ENCODE data around the gene STUB1. TPM values are rescaled to one million over a fixed set of nuclear protein-coding genes. Genes with fewer than 3 reads are reported as not detected.

Gene STUB1
- total and polyA plus RNA-seq, 2 experiments from 2014 or later: 91.7 to 108 TPM

GRCh38 chr16:662597-662996 lies 17.6 kb upstream of the STUB1 start:
- Histone ChIP-seq H3F3A (replicated peaks; ENCODE audit: low read depth) (0 out of 2 replicates have a peak, but pooled peaks cover 4% of the 10 kb centered on the region), H4K20me1 (replicated peaks; ENCODE audit: insufficient read depth) (no peaks in the 10 kb centered on the region), H3K36me3 (ENCODE audit: insufficient read depth) (no peaks in the 10 kb centered on the region), H3K9me2 (ENCODE audit: insufficient read depth) (no peaks in the 10 kb centered on the region), H3K27me3 (ENCODE audit: insufficient read depth) (no peaks in the 10 kb centered on the region), H3K4me2 (no peak overlapping the region), H3K27ac (ENCODE audit: low read depth) (no peak overlapping the region), H2AFZ (no peak overlapping the region), H3K4me1 (ENCODE audit: insufficient read depth) (no peaks in the 10 kb centered on the region), H3K4me3 (no peak overlapping the region), H3K79me2 (replicated peaks; ENCODE audit: insufficient read depth) (no peaks in the 10 kb centered on the region)
- DNase-seq (ENCODE audit: low spot score) (no peak), ATAC-seq (no peak)
- no peaks in the 10 kb centered on the region for H3K4me1 Mint-ChIP-seq
- no peak overlapping the region for H3K4me3 Mint-ChIP-seq
- peaks cover 8% of the 10 kb centered on the region; the same call in 1 of the 3 replicates for H3K36me3 Mint-ChIP-seq (ENCODE audit: low read depth)
- TF ChIP-seq ETS1 (IDR thresholded peaks at IDR 0.05) (no peak), EZH2phosphoT487 (IDR thresholded peaks at IDR 0.05; ENCODE audit: unreplicated experiment) (no peak)
- H3K9me3 Mint-ChIP-seq: no peaks in the 10 kb centered on the region; the same call in 2 of the 3 replicates
- no peak overlapping the region for H3K27ac Mint-ChIP-seq
- peaks cover 4% of the 10 kb centered on the region for H3K27me3 Mint-ChIP-seq (ENCODE audit: insufficient read depth, low read depth, poor library complexity)

DNA sequence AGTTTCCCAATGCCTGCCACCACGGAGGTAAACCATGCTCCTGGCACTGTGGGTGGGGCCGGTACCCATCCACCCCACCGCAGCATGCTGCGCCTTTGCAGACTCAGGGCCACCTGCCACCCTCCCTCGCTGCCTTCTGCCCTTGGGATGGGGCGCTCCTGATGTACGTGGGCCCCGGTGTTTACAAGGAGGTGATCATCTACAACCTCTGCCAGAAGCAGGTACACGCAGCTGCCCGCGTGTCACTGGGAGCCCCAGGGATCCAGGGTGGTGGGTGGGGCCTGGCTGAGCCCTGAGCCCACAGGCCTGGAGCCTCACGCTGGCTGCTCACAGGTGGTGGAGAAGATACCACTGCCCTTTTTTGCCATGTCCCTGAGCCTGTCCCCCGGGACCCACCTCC lies 13.6 kb upstream of the STUB1 start:
- ATAC-seq (no peak), DNase-seq (ENCODE audit: low spot score) (no peak)
- Histone ChIP-seq H3F3A (replicated peaks; ENCODE audit: low read depth) (peaks cover 6% of the 10 kb centered on the region; the same call in 1 of the 2 replicates), H3K9me2 (ENCODE audit: insufficient read depth) (no peaks in the 10 kb centered on the region), H3K4me1 (ENCODE audit: insufficient read depth) (no peaks in the 10 kb centered on the region), H4K20me1 (replicated peaks; ENCODE audit: insufficient read depth) (no peaks in the 10 kb centered on the region; the same call in 1 of the 2 replicates), H3K27ac (ENCODE audit: low read depth) (no peak overlapping the region), H2AFZ (no peak overlapping the region), H3K4me3 (no peak overlapping the region), H3K79me2 (replicated peaks; ENCODE audit: insufficient read depth) (peaks cover 16% of the 10 kb centered on the region), H3K36me3 (ENCODE audit: insufficient read depth) (peaks cover 11% of the 10 kb centered on the region; the same call in 1 of the 2 replicates), H3K27me3 (ENCODE audit: insufficient read depth) (no peaks in the 10 kb centered on the region), H3K4me2 (no peak overlapping the region)
- no peaks in the 10 kb centered on the region for H3K4me1 Mint-ChIP-seq
- no peak overlapping the region for H3K27ac Mint-ChIP-seq
- no peak overlapping the region for H3K4me3 Mint-ChIP-seq
- no peak for TF ChIP-seq EZH2phosphoT487 (IDR thresholded peaks at IDR 0.05; ENCODE audit: unreplicated experiment)
- TF ChIP-seq, protein P1, sequence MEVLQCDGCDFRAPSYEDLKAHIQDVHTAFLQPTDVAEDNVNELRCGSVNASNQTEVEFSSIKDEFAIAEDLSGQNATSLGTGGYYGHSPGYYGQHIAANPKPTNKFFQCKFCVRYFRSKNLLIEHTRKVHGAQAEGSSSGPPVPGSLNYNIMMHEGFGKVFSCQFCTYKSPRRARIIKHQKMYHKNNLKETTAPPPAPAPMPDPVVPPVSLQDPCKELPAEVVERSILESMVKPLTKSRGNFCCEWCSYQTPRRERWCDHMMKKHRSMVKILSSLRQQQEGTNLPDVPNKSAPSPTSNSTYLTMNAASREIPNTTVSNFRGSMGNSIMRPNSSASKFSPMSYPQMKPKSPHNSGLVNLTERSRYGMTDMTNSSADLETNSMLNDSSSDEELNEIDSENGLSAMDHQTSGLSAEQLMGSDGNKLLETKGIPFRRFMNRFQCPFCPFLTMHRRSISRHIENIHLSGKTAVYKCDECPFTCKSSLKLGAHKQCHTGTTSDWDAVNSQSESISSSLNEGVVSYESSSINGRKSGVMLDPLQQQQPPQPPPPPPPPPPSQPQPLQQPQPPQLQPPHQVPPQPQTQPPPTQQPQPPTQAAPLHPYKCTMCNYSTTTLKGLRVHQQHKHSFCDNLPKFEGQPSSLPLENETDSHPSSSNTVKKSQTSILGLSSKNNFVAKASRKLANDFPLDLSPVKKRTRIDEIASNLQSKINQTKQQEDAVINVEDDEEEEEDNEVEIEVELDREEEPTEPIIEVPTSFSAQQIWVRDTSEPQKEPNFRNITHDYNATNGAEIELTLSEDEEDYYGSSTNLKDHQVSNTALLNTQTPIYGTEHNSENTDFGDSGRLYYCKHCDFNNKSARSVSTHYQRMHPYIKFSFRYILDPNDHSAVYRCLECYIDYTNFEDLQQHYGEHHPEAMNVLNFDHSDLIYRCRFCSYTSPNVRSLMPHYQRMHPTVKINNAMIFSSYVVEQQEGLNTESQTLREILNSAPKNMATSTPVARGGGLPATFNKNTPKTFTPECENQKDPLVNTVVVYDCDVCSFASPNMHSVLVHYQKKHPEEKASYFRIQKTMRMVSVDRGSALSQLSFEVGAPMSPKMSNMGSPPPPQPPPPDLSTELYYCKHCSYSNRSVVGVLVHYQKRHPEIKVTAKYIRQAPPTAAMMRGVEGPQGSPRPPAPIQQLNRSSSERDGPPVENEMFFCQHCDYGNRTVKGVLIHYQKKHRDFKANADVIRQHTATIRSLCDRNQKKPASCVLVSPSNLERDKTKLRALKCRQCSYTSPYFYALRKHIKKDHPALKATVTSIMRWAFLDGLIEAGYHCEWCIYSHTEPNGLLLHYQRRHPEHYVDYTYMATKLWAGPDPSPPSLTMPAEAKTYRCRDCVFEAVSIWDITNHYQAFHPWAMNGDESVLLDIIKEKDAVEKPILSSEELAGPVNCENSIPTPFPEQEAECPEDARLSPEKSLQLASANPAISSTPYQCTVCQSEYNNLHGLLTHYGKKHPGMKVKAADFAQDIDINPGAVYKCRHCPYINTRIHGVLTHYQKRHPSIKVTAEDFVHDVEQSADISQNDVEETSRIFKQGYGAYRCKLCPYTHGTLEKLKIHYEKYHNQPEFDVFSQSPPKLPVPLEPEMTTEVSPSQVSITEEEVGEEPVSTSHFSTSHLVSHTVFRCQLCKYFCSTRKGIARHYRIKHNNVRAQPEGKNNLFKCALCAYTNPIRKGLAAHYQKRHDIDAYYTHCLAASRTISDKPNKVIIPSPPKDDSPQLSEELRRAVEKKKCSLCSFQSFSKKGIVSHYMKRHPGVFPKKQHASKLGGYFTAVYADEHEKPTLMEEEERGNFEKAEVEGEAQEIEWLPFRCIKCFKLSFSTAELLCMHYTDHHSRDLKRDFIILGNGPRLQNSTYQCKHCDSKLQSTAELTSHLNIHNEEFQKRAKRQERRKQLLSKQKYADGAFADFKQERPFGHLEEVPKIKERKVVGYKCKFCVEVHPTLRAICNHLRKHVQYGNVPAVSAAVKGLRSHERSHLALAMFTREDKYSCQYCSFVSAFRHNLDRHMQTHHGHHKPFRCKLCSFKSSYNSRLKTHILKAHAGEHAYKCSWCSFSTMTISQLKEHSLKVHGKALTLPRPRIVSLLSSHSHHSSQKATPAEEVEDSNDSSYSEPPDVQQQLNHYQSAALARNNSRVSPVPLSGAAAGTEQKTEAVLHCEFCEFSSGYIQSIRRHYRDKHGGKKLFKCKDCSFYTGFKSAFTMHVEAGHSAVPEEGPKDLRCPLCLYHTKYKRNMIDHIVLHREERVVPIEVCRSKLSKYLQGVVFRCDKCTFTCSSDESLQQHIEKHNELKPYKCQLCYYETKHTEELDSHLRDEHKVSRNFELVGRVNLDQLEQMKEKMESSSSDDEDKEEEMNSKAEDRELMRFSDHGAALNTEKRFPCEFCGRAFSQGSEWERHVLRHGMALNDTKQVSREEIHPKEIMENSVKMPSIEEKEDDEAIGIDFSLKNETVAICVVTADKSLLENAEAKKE (CRISPR knock-in tag; IDR thresholded peaks at IDR 0.05): no peak
- TF ChIP-seq POLR2AphosphoS5 (IDR thresholded peaks at IDR 0.05; ENCODE audit: low read depth): no peak
- peaks cover 23% of the 10 kb centered on the region for H3K36me3 Mint-ChIP-seq (ENCODE audit: low read depth)
- peaks cover 4% of the 10 kb centered on the region for H3K27me3 Mint-ChIP-seq (ENCODE audit: insufficient read depth, low read depth, poor library complexity)
- no peaks in the 10 kb centered on the region; the same call in 2 of the 3 replicates for H3K9me3 Mint-ChIP-seq

Data from GM23338 (cell line).